T47D (cell line): ENCODE measurements around the gene KRT16.
"Not testable (repeated sequence)": the region's sequence is repeated elsewhere in the genome, so short reads cannot be mapped to it uniquely, and the experiment has no call there.

Experiments
- DNase-seq, 2 experiments: peaks; one replicate each; pipeline versions ENCODE4 v3.0.0 to v3.0.0-alpha.2; 2011 to 2012; ENCODE audit warnings: low read depth in 1 of 2, low spot score in 1 of 2
- JUND ChIP-seq: IDR thresholded peaks from 2 replicates; pipeline ENCODE4 v1.6.1; 2012; ENCODE audit warnings: low read depth
- in situ Hi-C: cut with HindIII; loops from 2 replicates; pipeline ENCODE4 v1.10.0; 2016; ENCODE audit warnings: low sequenced_read_pairs, low pct_unique_long_range_greater_than_20kb

Gene KRT16

GRCh38 chr17:41613277-41614082, 913 bp upstream of the KRT16 start:
- in situ Hi-C loops, result no loop called here
- DNase-seq, result no peak
- TF ChIP-seq JUND, result no peak

- no peak for DNase-seq
- no peak for TF ChIP-seq JUND
- in situ Hi-C loops, result no loop called here
These were observed 1.5 kb downstream of the KRT16 start for GRCh38 chr17:41610965-41611640.

- DNase-seq, in situ Hi-C loops: not testable (repeated sequence)
These were observed 2.5 kb downstream of the KRT16 start for GRCh38 chr17:41610061-41610517.

DNA sequence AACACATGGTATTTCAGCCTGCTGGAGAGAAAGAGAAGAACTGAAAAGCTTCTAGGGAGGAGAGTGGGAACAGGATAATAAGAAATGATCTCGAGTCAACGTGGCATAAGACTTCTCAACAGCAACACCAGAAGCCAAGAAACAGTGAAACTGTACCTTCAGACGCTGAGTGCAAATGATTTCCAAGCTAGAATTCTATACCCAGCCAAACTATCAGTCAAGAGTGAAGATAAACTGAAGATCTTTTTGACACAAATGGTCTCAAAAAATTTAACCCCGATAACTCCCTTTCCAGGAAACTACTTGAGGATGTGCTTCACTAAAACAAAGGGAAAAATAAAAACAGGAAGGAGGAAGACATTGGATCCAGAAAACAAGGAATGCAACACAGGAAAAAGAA, 5.6 kb downstream of the KRT16 start:
- DNase-seq, in situ Hi-C loops: not testable (repeated sequence)

GRCh38 chr17:41602524-41602923, 10.0 kb downstream of the KRT16 start:
- in situ Hi-C loops, result no loop called here
- TF ChIP-seq JUND, result no peak
- DNase-seq, result no peak

GRCh38 chr17:41600318-41600717, 12.2 kb downstream of the KRT16 start:
- DNase-seq, result no peak
- TF ChIP-seq JUND, result no peak
- in situ Hi-C loops, result no loop called here

DNA sequence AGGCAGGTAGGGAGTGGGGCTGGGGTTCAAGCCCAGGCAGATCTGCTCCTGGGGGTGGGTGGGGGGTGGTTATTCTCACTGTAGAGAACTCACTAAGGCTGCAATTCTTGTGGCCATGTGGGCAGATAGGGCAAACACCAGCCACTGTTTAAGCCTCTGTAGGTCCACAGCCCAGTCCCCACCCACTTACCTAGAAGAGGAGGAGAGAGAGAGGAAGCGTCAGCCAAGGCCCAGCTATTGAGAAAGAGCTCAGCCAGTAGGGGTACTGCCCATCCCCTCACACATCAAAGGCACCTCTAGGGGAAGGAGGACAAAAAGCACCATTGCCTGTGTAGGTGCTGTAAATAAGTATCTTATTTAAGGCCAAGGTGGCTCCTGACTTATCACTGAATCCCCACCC, 12.9 kb downstream of the KRT16 start:
- in situ Hi-C loops, result no loop called here
- no peak for TF ChIP-seq JUND
- no peak for DNase-seq

DNA sequence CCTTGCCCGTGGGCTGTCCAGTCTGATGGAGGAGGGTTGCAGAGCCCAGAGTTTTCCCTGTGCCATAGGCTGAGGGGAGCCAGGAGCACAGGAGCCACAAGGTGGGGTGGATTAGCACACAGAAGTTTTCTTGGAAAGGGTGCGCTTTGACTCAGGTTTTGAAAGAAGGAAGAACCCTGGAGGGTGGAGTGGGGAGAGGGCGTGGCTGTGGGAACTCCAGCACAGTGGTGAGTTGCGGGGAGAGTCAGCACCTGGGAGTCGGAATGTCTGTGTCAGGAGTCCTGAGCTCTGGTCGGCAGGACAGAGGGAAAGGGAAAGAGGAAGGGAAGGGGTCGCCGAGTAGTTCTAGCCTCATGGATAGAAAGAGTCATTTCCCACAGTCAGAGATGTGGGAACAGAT, 17.0 kb downstream of the KRT16 start:
- no peak for DNase-seq
- TF ChIP-seq JUND, result no peak
- in situ Hi-C loops, result no loop called here

- no peak for TF ChIP-seq JUND
- in situ Hi-C loops, result no loop called here
These were observed 18.1 kb downstream of the KRT16 start for GRCh38 chr17:41594363-41594915.

GRCh38 chr17:41593306-41593981, 19.1 kb downstream of the KRT16 start:
- TF ChIP-seq JUND, result no peak
- in situ Hi-C loops, result no loop called here
- no peak for DNase-seq

More at GRCh38 chr17:41594363-41594915, 18.1 kb downstream of the KRT16 start:
- DNase-seq, result no peak

- no peak for TF ChIP-seq JUND
- in situ Hi-C loops, result no loop called here
- DNase-seq, result no peak
These were observed 19.8 kb downstream of the KRT16 start for GRCh38 chr17:41592601-41593305.

DNA sequence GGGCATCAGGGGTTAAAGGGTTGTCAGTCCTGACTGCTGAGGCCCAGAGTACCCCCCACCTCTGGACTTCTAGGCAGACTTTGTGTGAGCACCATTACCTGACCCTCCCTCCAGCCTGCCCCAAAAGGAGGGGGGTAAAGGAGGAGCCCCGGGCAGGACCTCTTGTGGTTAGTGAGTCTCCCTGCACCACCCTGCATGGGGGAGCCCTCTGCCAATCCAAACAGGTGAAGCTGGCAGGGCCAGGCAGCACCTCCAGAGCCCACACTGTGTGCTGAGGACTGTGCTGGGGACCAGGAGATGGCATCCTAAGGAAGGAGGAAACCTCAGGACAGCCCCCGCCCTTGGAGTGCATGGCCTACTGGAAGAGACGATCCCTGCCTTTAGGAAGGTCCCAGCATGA, 23.3 kb downstream of the KRT16 start:
- no peak for DNase-seq
- in situ Hi-C loops, result no loop called here

More for the DNA sequence above, 23.3 kb downstream of the KRT16 start:
- no peak for TF ChIP-seq JUND
